Activated T-cell treated with anti-CD3 and anti-CD28 coated beads, Interleukin-2, amount 50 U/mL, for 72 hours (primary cell): ENCODE results near the gene AXIN2. TPM values are rescaled to one million over a fixed set of nuclear protein-coding genes. Genes with fewer than 3 reads are reported as not detected.
"Not testable (repeated sequence)": the region's sequence is repeated elsewhere in the genome, so short reads cannot be mapped to it uniquely, and the experiment has no call there.

ENCODE experiments used
- ATAC-seq, 2 donors: fragments of 150-1000 bp; cut with Tn5 transposase; replicated peaks in 1 of 2; 2 replicates each; pipeline ENCODE4 v1.10.0; 2021; ENCODE audit warnings: moderate library complexity in 2 of 2, mild to moderate bottlenecking in 1 of 2
- DNase-seq, 2 donors: peaks; one replicate each; pipeline ENCODE4 v3.0.0; 2021 to 2022; ENCODE audit warnings: mixed read lengths in 1 of 2
- H3K27ac Mint-ChIP-seq: one replicate; pipeline ENCODE4 v1.8.0; 2022; ENCODE audit warnings: mild to moderate bottlenecking, moderate library complexity, mixed read lengths
- H3K27me3 Mint-ChIP-seq: one replicate; pipeline ENCODE4 v1.8.0; 2022; ENCODE audit warnings: low read depth, mixed read lengths
- H3K36me3 Mint-ChIP-seq, 2 donors: one replicate each; pipeline ENCODE4 v1.8.0; 2022; ENCODE audit warnings: mixed read lengths in 2 of 2, mild to moderate bottlenecking in 1 of 2; ENCODE audit not compliant: insufficient read depth in 2 of 2
- H3K4me1 Mint-ChIP-seq: one replicate; pipeline ENCODE4 v1.8.0; 2022; ENCODE audit warnings: low read depth, mixed read lengths
- H3K4me3 Mint-ChIP-seq, 2 donors: one replicate each; pipeline ENCODE4 v1.8.0; 2022; ENCODE audit warnings: mild to moderate bottlenecking in 2 of 2, mixed read lengths in 2 of 2, moderate library complexity in 2 of 2
- H3K9me3 Mint-ChIP-seq, 2 donors: one replicate each; pipeline ENCODE4 v1.8.0; 2022; ENCODE audit warnings: mixed read lengths in 2 of 2
- total RNA-seq, 2 donors: library from RNA; stranded (reverse); gene quantifications; one replicate each; pipeline ENCODE4 v1.2.3, GENCODE V29; 2022

Gene AXIN2
- total RNA-seq, 2 donors from 2014 or later: 5.9 to 6.9 TPM

DNA sequence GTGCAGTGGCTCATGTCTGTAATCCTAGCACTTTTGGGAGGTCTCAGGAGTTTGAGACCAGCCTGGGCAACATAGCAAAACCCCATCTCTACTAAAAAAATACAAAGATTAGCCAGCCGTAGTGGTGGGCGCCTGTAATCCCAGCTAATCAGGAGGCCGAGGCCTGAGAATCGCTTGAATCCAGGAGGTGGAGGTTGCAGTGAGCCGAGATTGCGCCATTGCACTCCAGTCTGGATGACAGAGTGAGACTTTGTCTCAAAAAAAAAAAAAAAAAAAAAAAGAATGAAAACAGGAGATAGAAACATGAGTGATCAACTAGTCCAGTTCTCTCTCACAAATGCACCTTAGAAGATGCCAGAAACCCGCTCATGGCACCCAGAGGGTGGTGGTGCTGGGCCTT lies 34.6 kb downstream of the AXIN2 start:
- not testable (repeated sequence) for H3K27me3 Mint-ChIP-seq, DNase-seq, ATAC-seq, H3K36me3 Mint-ChIP-seq, H3K9me3 Mint-ChIP-seq, H3K4me3 Mint-ChIP-seq, H3K27ac Mint-ChIP-seq
- peaks cover 40% of the 10 kb centered on the region for H3K4me1 Mint-ChIP-seq

DNA sequence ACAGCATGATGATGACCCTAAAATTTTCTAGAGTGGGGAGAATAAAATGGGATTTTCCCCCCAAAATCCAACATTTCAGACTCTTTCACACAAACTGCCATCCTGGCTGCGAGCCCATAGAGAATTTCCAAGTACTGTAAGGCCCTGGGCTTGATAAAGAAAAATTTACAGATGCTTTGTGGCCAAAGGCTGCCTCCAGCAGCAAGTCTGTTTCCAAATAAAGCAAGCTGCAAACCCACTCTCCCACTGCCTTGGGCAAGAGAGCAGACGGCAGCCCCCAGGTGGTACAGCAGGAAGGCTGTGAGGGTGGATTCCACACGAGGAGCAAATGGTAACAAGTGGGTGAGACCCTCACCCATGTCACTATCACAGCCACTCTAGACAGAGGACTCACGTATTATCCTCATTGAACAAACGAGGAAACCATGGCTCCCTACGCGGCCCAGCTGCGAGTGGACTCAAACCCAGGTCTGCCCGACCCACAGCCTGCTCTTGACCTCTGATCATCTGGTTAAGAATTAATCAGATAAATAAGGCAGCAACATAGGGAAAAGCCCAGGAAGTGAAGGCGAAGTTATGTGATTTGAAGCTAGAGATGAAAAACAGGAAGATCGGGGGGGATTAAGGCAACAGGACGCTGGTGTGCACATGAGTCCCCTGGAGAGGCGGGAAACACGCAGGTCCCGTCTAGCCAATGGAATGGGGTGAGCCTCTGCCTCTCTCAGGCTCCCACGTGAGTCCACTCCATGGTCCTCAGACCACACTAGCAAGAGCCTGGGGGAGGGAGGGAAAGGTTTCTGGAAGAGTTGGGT lies 37.4 kb downstream of the AXIN2 start:
- Mint-ChIP-seq H3K36me3 (peaks cover 0 to 4% of the 10 kb centered on the region in 2 donors), H3K27me3 (no peaks in the 10 kb centered on the region), H3K4me3 (peak overlapping the region; percentile 57 to 77), H3K4me1 (peaks cover 37% of the 10 kb centered on the region), H3K9me3 (no peaks in the 10 kb centered on the region), H3K27ac (peak overlapping the region; percentile 90)
- ATAC-seq: peak; percentile 7 to 8
- DNase-seq: no peak

DNA sequence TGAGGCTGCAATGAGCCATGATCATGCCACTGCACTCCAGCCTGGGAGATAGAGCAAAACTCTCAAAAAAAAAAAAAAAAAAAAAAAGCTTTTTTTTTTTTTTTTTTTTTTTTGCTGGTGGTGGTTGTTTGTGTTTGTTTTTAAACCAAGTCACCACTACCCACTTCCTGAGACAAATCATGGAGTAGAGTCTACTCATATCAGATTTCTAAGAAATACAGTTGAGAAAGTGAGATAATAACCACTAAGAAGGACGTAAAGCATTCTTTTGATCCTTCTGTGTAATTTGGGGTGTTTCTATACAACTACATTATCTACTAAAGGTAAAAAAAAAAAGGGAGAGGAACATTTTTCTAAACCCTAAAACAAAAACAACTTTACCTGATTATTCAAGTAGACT lies 38.0 kb downstream of the AXIN2 start:
- H3K27ac Mint-ChIP-seq: peak overlapping the region; percentile 90
- no peaks in the 10 kb centered on the region for H3K27me3 Mint-ChIP-seq
- peak overlapping the region; percentile 57 to 77 for H3K4me3 Mint-ChIP-seq
- H3K9me3 Mint-ChIP-seq: no peaks in the 10 kb centered on the region
- DNase-seq (no peak), ATAC-seq (peak; percentile 94 to 98)
- peaks cover 37% of the 10 kb centered on the region for H3K4me1 Mint-ChIP-seq
- H3K36me3 Mint-ChIP-seq: peaks cover 0 to 4% of the 10 kb centered on the region in 2 donors

DNA sequence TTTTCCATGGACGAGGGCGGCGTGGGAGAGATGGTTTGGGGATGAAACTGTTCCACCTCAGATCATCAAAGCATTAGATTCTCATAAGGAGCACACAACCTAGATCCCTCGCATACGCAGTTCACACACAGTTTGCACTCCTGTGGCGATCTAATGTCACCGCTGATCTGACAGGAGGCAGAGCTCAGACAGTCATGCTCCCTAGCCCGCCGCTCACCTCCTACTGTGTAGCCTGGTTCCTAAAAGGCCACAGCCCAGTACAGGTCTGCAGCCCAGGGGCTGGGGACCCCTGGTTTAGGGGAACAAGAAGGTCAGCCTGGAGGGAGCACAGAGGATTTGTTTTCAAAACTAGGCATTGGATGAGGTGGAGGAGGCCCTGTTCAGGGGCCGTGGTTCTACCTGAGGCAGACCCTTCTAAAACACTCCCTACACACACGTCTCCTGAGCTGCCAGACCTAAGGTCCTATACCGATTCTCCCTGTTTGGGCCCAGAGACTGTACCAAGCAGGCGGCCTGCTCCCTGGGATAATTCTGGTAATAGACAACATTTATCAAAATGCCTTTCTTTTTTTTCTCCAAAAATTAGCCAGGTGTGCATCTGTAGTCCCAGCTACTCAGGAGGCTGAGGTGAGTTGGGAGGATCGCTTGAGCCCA lies 38.6 kb downstream of the AXIN2 start:
- H3K36me3 Mint-ChIP-seq: peaks cover 0 to 4% of the 10 kb centered on the region in 2 donors
- peaks cover 37% of the 10 kb centered on the region for H3K4me1 Mint-ChIP-seq
- no peaks in the 10 kb centered on the region for H3K9me3 Mint-ChIP-seq
- ATAC-seq (peak; percentile 35 to 43), DNase-seq (peak in 1 of 2 donors; percentile 18)
- H3K4me3 Mint-ChIP-seq: peak overlapping the region in 1 of 2 donors; percentile 29
- no peak overlapping the region for H3K27ac Mint-ChIP-seq
- H3K27me3 Mint-ChIP-seq: no peaks in the 10 kb centered on the region

DNA sequence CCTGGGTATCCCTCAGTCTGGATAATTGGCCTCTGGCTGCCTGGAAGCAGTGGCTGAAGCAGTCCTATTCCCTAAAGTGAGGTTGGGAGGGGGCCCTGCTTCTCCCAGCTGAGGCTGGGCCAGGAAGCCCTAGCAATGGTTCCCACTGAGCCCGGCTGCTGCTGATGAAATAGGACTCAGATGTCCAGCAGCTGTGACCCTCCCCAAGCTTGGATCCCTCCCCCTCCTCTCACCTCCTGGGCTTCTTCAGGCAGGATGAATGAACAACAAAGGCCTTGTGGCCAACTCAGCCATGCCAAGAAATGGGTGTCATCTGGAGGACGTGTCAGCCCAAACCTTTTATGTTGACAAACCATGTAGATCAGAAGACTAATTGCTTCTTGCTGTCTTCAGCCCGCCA lies 42.0 kb downstream of the AXIN2 start:
- DNase-seq: no peak
- Mint-ChIP-seq H3K9me3 (no peaks in the 10 kb centered on the region), H3K27ac (no peak overlapping the region), H3K36me3 (peaks cover 0 to 4% of the 10 kb centered on the region in 2 donors), H3K4me3 (no peak overlapping the region), H3K27me3 (peaks cover 6% of the 10 kb centered on the region), H3K4me1 (peaks cover 44% of the 10 kb centered on the region)
- ATAC-seq: no peak

DNA sequence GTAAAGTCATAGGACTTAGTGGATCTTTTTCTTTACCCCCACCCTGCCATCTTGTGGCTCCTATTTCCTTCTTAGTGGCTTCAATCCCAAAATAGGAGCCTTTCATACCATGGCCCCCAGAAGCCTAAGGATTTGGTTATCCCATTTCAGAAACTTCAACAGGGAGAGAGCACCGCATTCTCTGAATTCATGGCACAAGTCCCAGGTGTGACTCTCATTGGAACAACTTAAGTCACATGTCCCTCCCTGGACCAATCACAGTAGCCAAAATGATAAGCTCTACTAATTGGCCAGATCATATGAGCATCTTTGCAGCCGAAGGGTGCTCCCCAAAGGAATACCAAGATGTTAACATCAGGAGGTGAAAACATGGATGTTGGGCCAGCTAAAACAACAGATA lies 43.2 kb downstream of the AXIN2 start:
- H3K4me3 Mint-ChIP-seq: no peak overlapping the region
- no peaks in the 10 kb centered on the region for H3K9me3 Mint-ChIP-seq
- peaks cover 6% of the 10 kb centered on the region for H3K27me3 Mint-ChIP-seq
- H3K36me3 Mint-ChIP-seq: no peaks in the 10 kb centered on the region
- ATAC-seq (no peak), DNase-seq (no peak)
- no peak overlapping the region for H3K27ac Mint-ChIP-seq
- peaks cover 40% of the 10 kb centered on the region for H3K4me1 Mint-ChIP-seq

DNA sequence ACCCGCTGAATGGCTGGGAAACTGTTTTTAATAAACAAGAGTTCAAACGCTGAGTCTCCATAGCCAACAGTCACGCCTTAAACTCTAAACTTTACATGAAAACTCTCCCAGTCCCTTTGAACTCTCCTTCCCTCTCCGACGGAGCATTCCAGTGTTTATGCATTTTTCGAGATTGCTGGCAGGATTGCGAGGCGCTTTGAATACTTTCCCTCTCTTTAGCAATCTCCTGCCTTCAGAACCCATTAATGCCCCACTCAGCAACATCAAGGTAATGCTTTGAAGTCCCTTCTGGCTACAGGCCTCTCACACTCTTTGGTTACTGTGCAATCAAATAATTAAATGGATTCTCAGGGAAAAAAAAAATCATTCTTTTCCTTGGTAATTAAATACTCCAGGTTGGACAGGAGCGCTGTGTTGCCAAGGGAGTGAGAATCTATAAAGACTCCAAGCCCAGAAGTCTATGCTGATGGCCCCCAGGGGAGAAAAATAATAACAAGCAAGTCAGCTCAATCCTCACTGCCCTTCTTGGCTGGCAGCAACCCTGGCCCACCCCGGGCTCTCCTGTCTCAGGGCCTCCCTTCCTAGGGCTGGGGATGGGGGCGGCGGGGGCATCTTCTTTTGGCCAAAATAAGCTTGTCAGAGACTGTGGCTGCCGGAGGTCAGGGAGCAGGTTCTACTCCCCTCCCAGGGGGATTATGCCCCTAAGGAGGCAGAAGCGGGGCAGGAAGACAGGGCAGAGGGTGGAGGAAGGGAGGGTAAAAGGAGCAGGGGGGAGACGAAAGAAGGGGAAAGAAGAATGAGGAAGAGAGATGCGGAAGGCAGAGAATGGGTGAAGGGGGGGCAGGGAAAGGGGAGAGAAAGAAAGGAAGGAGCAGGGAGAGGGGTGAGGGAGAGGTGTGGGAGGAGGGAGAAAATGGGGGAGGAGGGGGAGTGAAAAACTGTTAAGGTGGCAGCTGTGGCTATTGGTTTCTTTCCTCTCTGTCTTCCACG lies 45.2 kb downstream of the AXIN2 start:
- H3K9me3 Mint-ChIP-seq: no peaks in the 10 kb centered on the region
- H3K27me3 Mint-ChIP-seq: peaks cover 6% of the 10 kb centered on the region
- H3K4me3 Mint-ChIP-seq: no peak overlapping the region
- H3K4me1 Mint-ChIP-seq: peaks cover 22% of the 10 kb centered on the region
- DNase-seq (no peak), ATAC-seq (no peak)
- H3K27ac Mint-ChIP-seq: no peak overlapping the region
- peaks cover 0 to 2% of the 10 kb centered on the region in 2 donors for H3K36me3 Mint-ChIP-seq

DNA sequence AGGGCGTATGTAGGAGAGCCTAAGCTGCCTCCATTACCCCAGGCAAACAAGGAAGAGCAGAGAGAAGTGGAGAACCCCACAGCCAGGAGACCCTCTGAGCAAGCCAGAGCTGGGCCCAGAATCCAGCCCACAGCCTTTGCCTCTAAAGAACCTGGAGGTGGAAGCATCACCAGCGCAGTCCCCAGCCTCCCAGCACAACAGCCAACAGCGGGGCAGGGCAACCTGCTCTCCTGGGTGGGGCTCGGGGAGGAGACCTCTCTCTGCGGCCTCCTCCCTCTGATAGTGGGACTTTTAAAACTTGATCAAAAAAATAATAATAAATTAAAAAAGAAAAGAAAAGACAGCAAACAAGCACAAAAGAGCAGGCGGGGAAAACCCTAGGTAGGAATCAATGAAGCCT lies 45.9 kb downstream of the AXIN2 start:
- Mint-ChIP-seq H3K4me1 (peaks cover 16% of the 10 kb centered on the region), H3K9me3 (no peaks in the 10 kb centered on the region), H3K27ac (no peak overlapping the region), H3K36me3 (peaks cover 2 to 3% of the 10 kb centered on the region in 2 donors), H3K4me3 (no peak overlapping the region), H3K27me3 (peaks cover 6% of the 10 kb centered on the region)
- no peak for ATAC-seq
- no peak for DNase-seq

DNA sequence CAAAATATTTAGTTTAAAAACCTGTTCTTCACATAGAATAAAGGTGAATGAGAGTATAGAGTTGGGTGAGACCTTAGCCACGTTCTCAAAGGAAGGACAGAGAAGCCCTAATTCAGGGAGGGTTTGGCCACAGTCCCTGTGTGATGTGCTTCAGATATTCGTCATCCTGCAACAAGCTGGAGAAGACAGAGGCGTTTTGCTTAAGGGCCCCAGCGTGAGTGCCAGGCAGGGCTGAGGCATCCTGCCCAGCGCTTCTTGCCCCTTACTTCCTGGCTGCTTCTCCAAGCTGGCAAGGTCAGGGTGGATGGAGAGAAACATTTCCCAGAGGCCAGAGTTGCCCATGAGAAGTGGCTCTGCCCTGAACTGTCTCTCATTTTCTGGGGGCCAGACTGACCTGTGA lies 46.9 kb downstream of the AXIN2 start:
- peak overlapping the region; percentile 9 to 26 for H3K4me3 Mint-ChIP-seq
- DNase-seq (peak in 1 of 2 donors; percentile 26), ATAC-seq (peak; percentile 79 to 82)
- peaks cover 6% of the 10 kb centered on the region for H3K27me3 Mint-ChIP-seq
- H3K4me1 Mint-ChIP-seq: peaks cover 16% of the 10 kb centered on the region
- H3K36me3 Mint-ChIP-seq: peaks cover 2 to 3% of the 10 kb centered on the region in 2 donors
- no peaks in the 10 kb centered on the region for H3K9me3 Mint-ChIP-seq
- H3K27ac Mint-ChIP-seq: no peak overlapping the region

DNA sequence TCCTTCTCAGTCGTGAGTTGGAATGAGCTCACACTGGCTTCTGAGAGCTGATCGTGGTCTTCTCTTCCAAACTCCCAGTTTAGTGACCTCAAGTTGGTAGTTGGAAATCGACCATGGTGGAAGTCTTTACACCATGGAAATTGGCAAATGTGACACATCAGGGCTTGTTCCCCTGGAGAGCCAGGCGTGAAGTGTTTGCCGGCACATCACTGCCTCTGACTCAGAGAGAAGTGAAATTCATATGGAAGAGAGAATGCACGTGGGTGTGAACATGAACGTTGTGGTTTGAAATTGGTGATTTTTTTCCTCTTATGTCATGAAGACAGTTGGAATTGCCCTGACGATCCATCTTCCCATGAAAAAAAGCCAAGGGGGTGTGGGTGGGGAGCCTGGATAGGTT lies 47.4 kb downstream of the AXIN2 start:
- no peaks in the 10 kb centered on the region for H3K9me3 Mint-ChIP-seq
- DNase-seq (peak in 1 of 2 donors; percentile 30), ATAC-seq (peak; percentile 73 to 79)
- H3K36me3 Mint-ChIP-seq: peaks cover 2 to 3% of the 10 kb centered on the region in 2 donors
- no peak overlapping the region for H3K27ac Mint-ChIP-seq
- H3K4me1 Mint-ChIP-seq: peaks cover 16% of the 10 kb centered on the region
- H3K4me3 Mint-ChIP-seq: peak overlapping the region; percentile 9 to 26
- peaks cover 6% of the 10 kb centered on the region for H3K27me3 Mint-ChIP-seq

DNA sequence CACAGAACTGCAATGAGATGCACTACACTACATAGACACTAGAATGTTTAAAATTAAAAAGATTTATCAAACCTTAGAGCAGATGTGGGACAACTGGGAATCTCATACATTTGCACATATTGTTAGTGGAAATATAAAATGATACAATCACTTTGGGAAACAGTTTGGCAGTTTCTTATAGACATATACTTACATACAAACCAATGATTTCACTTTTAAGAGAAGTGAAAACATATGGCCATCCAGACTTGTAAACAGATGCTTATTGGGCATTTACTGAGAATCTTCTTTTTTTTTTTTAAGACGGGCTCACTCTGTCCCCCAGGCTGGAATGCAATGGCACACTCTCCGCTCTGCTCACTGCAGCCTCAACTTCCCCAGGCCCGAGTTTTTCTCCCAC lies 50.1 kb downstream of the AXIN2 start:
- H3K9me3 Mint-ChIP-seq: no peaks in the 10 kb centered on the region
- peaks cover 2 to 3% of the 10 kb centered on the region in 2 donors for H3K36me3 Mint-ChIP-seq
- no peak for ATAC-seq
- no peaks in the 10 kb centered on the region for H3K27me3 Mint-ChIP-seq
- DNase-seq: no peak
- peaks cover 10% of the 10 kb centered on the region for H3K4me1 Mint-ChIP-seq
- H3K4me3 Mint-ChIP-seq: no peak overlapping the region
- H3K27ac Mint-ChIP-seq: no peak overlapping the region

DNA sequence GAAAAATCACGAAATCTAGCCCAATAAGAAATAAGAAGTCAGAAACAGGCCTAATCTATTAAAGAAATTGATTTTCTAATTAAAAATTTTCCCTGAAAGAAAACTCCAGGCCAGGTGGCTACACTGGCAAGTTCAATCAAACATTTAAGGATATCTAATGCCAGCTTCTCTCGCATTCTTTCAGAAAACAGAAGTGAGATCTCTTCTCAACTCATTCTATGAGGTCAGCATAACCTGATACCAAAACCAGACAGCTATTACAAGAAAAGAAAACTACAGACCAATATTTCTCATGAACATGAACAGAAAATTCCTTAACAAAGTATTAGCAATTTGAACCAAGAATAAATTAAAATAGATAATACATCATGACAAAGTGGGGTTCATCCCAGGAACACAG lies 52.4 kb downstream of the AXIN2 start:
- Mint-ChIP-seq H3K4me3 (no peak overlapping the region), H3K9me3 (no peaks in the 10 kb centered on the region), H3K36me3 (peaks cover 2 to 3% of the 10 kb centered on the region in 2 donors), H3K4me1 (peaks cover 3% of the 10 kb centered on the region), H3K27me3 (no peaks in the 10 kb centered on the region), H3K27ac (no peak overlapping the region)
- DNase-seq: no peak
- ATAC-seq: no peak

DNA sequence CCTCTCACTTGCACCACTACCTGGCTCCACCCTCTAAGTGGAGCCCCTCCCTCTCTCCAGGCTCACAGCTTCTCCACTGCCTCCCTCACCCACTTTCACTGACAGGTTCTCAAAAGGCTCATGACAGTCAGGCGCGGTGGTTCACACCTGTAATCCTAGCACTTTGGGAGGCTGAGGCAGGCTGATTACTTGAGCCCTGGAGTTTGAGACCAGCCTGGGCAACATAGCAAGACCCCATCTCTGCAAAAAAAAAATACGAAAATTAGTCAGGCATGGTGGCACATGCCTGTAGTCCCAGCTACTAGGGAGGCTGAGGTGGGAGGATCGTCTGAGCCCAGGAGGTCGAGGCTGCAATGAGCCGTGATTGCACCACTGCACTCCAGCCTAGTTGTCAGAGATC lies 56.8 kb downstream of the AXIN2 start:
- H3K4me3 Mint-ChIP-seq, H3K27ac Mint-ChIP-seq, H3K27me3 Mint-ChIP-seq, H3K9me3 Mint-ChIP-seq, ATAC-seq, H3K36me3 Mint-ChIP-seq, DNase-seq, H3K4me1 Mint-ChIP-seq: not testable (repeated sequence)
